ENCODE measurements around the gene HLA-DQB1. TPM values are rescaled to one million over a fixed set of nuclear protein-coding genes. Genes with fewer than 3 reads are reported as not detected.

The HLA-DQB1 gene
- total RNA-seq, 1 donor from 2014 or later: 1.8 TPM

- no peak for DNase-seq (ENCODE audit: low read depth)
Observed at GRCh38 chr6:32627249-32627648, 39.2 kb downstream of the HLA-DQB1 start.

GRCh38 chr6:32625137-32625536 lies 41.3 kb downstream of the HLA-DQB1 start:
- no peak for DNase-seq (ENCODE audit: low read depth)

- DNase-seq (ENCODE audit: low read depth): no peak
Observed at GRCh38 chr6:32624565-32624964, 41.9 kb downstream of the HLA-DQB1 start.

GRCh38 chr6:32623693-32624092 lies 42.8 kb downstream of the HLA-DQB1 start:
- DNase-seq (ENCODE audit: low read depth): no peak

GRCh38 chr6:32622545-32623401 lies 43.7 kb downstream of the HLA-DQB1 start:
- DNase-seq (ENCODE audit: low read depth): peak; percentile 52

- no peak for DNase-seq (ENCODE audit: low read depth)
Observed at GRCh38 chr6:32621372-32621771, 45.1 kb downstream of the HLA-DQB1 start.

- no peak for DNase-seq (ENCODE audit: low read depth)
Observed at GRCh38 chr6:32617751-32618150, 48.7 kb downstream of the HLA-DQB1 start.

GRCh38 chr6:32615885-32616532 lies 50.4 kb downstream of the HLA-DQB1 start:
- DNase-seq (ENCODE audit: low read depth): no peak

- DNase-seq (ENCODE audit: low read depth): peak; percentile 45
Observed at GRCh38 chr6:32614366-32615081, 51.9 kb downstream of the HLA-DQB1 start.

GRCh38 chr6:32613475-32613874 lies 53.0 kb downstream of the HLA-DQB1 start:
- DNase-seq (ENCODE audit: low read depth): no peak

- DNase-seq (ENCODE audit: low read depth): no peak
Observed at GRCh38 chr6:32610682-32611296, 55.7 kb downstream of the HLA-DQB1 start.

- peak; percentile 99 for DNase-seq (ENCODE audit: low read depth)
Observed at GRCh38 chr6:32609731-32610640, 56.5 kb downstream of the HLA-DQB1 start.

Other genes starting within 250 kb of the HLA-DQB1 start
- gene HLA-DRA, start 226.8 kb downstream of the HLA-DQB1 start, total RNA-seq: 0.52 and 0.70 TPM in 2 replicates
- gene HLA-DRB5, start 136.4 kb downstream of the HLA-DQB1 start, total RNA-seq: 0.20 and 0.87 TPM in 2 replicates
- 0.99 and 18.2 TPM in 2 replicates for gene HLA-DRB1, start 76.8 kb downstream of the HLA-DQB1 start, total RNA-seq
- 1.9 TPM in 1 of 2 replicates, not detected in the other for gene HLA-DQA1, start 29.3 kb downstream of the HLA-DQB1 start, total RNA-seq
- gene HLA-DQA2, start 74.7 kb upstream of the HLA-DQB1 start, total RNA-seq: not detected in 2 replicates
- not detected in 2 replicates for gene HLA-DQB2, start 96.9 kb upstream of the HLA-DQB1 start, total RNA-seq
- under 0.01 TPM in 1 of 2 replicates, not detected in the other for gene HLA-DOB, start 150.3 kb upstream of the HLA-DQB1 start, total RNA-seq
- gene TAP2, start 172.1 kb upstream of the HLA-DQB1 start, total RNA-seq: 14.1 and 14.4 TPM in 2 replicates
- 39.7 and 82.3 TPM in 2 replicates for gene PSMB8, start 177.4 kb upstream of the HLA-DQB1 start, total RNA-seq
- gene TAP1, start 187.0 kb upstream of the HLA-DQB1 start, total RNA-seq: 57.6 and 124 TPM in 2 replicates
- 8.3 and 52.1 TPM in 2 replicates for gene PSMB9, start 187.5 kb upstream of the HLA-DQB1 start, total RNA-seq

All from renal cortical epithelial cell (primary cell).